Gastroesophageal sphincter (tissue), 4 donors: ENCODE results near the gene TMEM145. TPM values are rescaled to one million over a fixed set of nuclear protein-coding genes. Genes with fewer than 3 reads are reported as not detected.

ENCODE experiments used
- ATAC-seq: fragments of 150-250 bp; one replicate; pipeline ENCODE4 v1.9.1; 2016; ENCODE audit warnings: mild to moderate bottlenecking, moderate library complexity
- H3K27ac ChIP-seq, 4 donors: fragments of 200-600 bp; sonication (generic) in 3 of 4; 1 replicate in 3 of 4; 2 replicates in 1 of 4; pipeline ENCODE4 v1.5.1; 2016 to 2019
- H3K27me3 ChIP-seq: fragments of 200-600 bp; sonication (generic); one replicate; pipeline ENCODE4 v1.5.1; 2019
- H3K36me3 ChIP-seq, 2 donors: fragments of 200-600 bp; sonication (generic); one replicate each; pipeline ENCODE4 v1.5.1; 2019; ENCODE audit warnings: control low read depth in 1 of 2
- H3K4me1 ChIP-seq, 3 donors: fragments of 200-600 bp; sonication (generic); 1 replicate in 2 of 3; 2 replicates in 1 of 3; pipeline ENCODE4 v1.5.1; 2016 to 2019; ENCODE audit warnings: control low read depth in 2 of 3
- H3K4me3 ChIP-seq, 2 donors: fragments of 200-600 bp; sonication (generic); one replicate each; pipeline ENCODE4 v1.5.1; 2019; ENCODE audit warnings: mild to moderate bottlenecking in 1 of 2, moderate library complexity in 1 of 2
- H3K9me3 ChIP-seq, 3 donors: fragments of 200-600 bp; sonication (generic); one replicate each; pipeline ENCODE4 v1.5.1; 2017 to 2019; ENCODE audit warnings: control low read depth in 2 of 3
- EP300 ChIP-seq: sonication (generic); formaldehyde crosslinking; IDR thresholded peaks from one replicate; pipeline ENCODE4 v1.6.1; 2017; ENCODE audit warnings: antibody characterized with exemption, mild to moderate bottlenecking
- POLR2A ChIP-seq, 2 donors: fragments of 450-650 bp; IDR thresholded peaks; one replicate each; pipeline ENCODE4 v1.6.1; 2017; ENCODE audit warnings: antibody characterized with exemption in 2 of 2, mild to moderate bottlenecking in 2 of 2, moderate library complexity in 1 of 2
- POLR2AphosphoS5 ChIP-seq: sonication (generic); formaldehyde crosslinking; IDR thresholded peaks from one replicate; pipeline ENCODE4 v1.6.1; 2017; ENCODE audit warnings: antibody characterized with exemption
- WGBS, 2 donors: methylation state at CpG; one replicate each; pipeline ENCODE4 v1.1.5; 2018; ENCODE audit warnings: low coverage in 1 of 2; 5-methylcytosine and 5-hydroxymethylcytosine counted together
- total RNA-seq, 4 donors: library from RNA; depleted of rRNA; stranded (reverse); fragments of >200 nt; gene quantifications; one replicate each; pipeline ENCODE4 v1.1.0, GENCODE V29; 2016
- TF ChIP-seq, protein P1 (sequence below), 4 experiments: fragments of 200-600 bp in 2 of 4; fragments of 450-650 bp in 2 of 4; sonication (generic) in 1 of 4; IDR thresholded peaks; one replicate each; pipeline ENCODE4 v1.5.1; 2017 to 2019; ENCODE audit warnings: antibody characterized with exemption in 4 of 4, mild to moderate bottlenecking in 2 of 4, moderate library complexity in 2 of 4

Gene TMEM145
- total RNA-seq, 4 donors from 2014 or later = 0.27 TPM; not detected in 3

DNA sequence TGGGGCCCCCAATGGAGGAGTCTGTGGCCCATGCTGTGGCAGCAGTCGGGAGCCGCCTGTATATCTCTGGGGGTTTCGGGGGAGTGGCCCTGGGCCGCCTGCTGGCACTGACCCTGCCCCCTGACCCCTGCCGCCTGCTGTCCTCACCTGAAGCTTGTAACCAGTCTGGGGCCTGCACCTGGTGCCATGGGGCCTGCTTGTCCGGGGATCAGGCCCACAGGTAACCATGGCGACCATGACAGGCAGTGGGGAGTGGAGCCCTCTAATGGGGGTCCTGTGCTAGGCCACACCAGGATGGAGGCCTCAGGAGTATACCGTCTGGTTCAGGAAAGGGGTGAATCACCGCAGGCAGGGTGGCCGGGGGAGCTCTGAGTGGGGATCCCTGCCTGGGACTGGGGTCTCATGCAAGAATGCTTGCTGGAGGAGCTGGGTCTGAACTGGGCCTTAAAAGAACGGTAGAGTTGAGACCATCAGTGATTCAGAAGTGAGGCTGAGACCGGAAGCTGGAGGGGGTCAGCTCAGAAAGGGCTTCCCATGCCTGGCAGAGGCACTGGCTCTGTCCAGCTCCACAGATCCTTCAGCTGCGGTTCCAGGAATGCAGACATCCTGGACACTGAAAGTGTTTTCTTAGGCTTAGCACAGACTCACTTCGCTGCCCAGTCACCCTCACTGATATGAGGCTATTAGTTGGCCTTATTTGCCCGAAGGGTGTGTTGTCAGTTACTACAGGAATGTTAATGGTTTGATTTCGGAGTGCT is 47.9 kb downstream of the TMEM145 start:
- Histone ChIP-seq H3K4me1 (peaks cover 0 to 15% (median 0%) of the 10 kb centered on the region in 3 donors), H3K4me3 (no peak overlapping the region), H3K9me3 (no peaks in the 10 kb centered on the region), H3K27me3 (no peaks in the 10 kb centered on the region), H3K27ac (no peak overlapping the region), H3K36me3 (peaks cover 0 to 85% of the 10 kb centered on the region in 2 donors)
- TF ChIP-seq POLR2AphosphoS5 = no peak
- TF ChIP-seq EP300 = no peak
- TF ChIP-seq, protein P1, sequence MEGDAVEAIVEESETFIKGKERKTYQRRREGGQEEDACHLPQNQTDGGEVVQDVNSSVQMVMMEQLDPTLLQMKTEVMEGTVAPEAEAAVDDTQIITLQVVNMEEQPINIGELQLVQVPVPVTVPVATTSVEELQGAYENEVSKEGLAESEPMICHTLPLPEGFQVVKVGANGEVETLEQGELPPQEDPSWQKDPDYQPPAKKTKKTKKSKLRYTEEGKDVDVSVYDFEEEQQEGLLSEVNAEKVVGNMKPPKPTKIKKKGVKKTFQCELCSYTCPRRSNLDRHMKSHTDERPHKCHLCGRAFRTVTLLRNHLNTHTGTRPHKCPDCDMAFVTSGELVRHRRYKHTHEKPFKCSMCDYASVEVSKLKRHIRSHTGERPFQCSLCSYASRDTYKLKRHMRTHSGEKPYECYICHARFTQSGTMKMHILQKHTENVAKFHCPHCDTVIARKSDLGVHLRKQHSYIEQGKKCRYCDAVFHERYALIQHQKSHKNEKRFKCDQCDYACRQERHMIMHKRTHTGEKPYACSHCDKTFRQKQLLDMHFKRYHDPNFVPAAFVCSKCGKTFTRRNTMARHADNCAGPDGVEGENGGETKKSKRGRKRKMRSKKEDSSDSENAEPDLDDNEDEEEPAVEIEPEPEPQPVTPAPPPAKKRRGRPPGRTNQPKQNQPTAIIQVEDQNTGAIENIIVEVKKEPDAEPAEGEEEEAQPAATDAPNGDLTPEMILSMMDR (IDR thresholded peaks at IDR 0.05) = no peak
- no peak for TF ChIP-seq POLR2A (IDR thresholded peaks at IDR 0.05)
- ATAC-seq = no peak
- 87% methylated on average over 4 of the region's 16 CpGs; no CpG with 5 or more reads in 1 of the 2 donors for WGBS, 2 donors

DNA sequence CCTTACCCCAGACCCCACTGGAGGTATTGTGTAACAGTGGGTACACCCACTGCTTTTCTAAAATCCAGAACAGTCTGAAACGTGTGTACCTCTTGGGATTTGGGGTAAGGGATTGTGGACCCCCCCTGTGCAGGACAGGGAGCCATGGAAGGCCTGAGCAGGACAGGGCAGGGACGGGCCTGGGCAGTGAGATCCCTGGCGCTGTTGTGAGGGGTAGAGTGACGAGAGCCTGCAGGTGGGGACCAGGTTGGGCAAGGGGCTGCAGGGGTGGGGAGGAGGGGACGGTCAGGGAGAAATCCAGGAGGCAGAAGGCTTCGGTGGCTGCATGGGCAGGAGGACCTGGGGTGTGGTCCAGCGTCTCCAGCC is 48.4 kb downstream of the TMEM145 start:
- no peaks in the 10 kb centered on the region for H3K27me3 ChIP-seq
- H3K4me3 ChIP-seq = no peak overlapping the region
- no peak for TF ChIP-seq EP300
- TF ChIP-seq, protein P1 (IDR thresholded peaks at IDR 0.05) = no peak
- no peak for TF ChIP-seq POLR2A (IDR thresholded peaks at IDR 0.05)
- no peak for TF ChIP-seq POLR2AphosphoS5
- H3K4me1 ChIP-seq = peaks cover 0 to 21% (median 4%) of the 10 kb centered on the region in 3 donors
- ATAC-seq = no peak
- 78 to 100% methylated on average over 2 of the region's 7 CpGs for WGBS, 2 donors
- no peaks in the 10 kb centered on the region for H3K9me3 ChIP-seq
- peaks cover 0 to 82% of the 10 kb centered on the region in 2 donors for H3K36me3 ChIP-seq
- no peak overlapping the region for H3K27ac ChIP-seq

DNA sequence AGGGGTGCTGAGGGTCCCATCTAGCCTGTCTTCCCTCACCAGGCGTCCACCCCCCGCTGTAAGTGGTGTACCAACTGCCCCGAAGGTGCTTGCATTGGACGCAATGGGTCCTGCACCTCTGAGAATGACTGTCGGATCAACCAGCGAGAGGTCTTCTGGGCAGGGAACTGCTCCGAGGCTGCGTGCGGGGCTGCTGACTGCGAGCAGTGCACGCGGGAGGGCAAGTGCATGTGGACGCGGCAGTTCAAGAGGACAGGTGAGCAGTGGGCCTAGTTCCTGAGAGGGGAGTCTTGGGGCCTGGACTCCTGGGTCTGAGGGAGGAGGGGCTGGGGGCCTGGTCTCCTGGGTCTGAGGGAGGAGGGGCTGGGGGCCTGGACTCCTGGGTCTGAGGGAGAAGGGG is 49.2 kb downstream of the TMEM145 start:
- H3K27me3 ChIP-seq = no peaks in the 10 kb centered on the region
- H3K36me3 ChIP-seq = peaks cover 0 to 75% of the 10 kb centered on the region in 2 donors
- H3K4me1 ChIP-seq = peaks cover 0 to 27% (median 6%) of the 10 kb centered on the region in 3 donors
- no peak overlapping the region for H3K4me3 ChIP-seq
- no peaks in the 10 kb centered on the region for H3K9me3 ChIP-seq
- no peak for TF ChIP-seq POLR2AphosphoS5
- TF ChIP-seq EP300 = no peak
- TF ChIP-seq, protein P1 (IDR thresholded peaks at IDR 0.05) = no peak
- TF ChIP-seq POLR2A (IDR thresholded peaks at IDR 0.05) = no peak
- H3K27ac ChIP-seq = no peak overlapping the region
- 90 to 100% methylated on average over 2 to 3 of the region's 14 CpGs for WGBS, 2 donors
- ATAC-seq = no peak

DNA sequence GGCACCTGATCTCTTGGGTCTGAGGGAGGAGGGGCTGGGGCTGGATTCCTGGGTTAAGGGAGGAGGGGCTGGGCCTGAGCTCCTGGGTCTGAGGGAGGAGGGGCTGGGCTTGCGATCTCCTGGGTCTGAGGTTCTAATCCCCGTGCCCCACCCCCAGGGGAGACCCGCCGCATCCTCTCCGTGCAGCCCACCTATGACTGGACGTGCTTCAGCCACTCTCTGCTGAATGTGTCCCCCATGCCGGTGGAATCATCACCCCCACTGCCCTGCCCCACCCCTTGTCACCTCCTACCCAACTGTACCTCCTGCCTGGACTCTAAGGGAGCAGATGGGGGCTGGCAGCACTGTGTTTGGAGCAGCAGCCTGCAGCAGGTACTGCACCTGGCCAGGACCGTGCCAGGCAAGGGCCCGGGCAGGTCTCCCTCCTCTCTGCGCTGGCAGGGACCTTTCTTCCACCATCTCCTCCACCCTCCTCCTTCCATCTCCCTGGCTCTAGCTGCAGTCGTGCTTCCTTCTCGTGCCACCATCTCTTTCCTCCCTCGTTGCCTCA is 49.9 kb downstream of the TMEM145 start:
- Histone ChIP-seq H3K9me3 (no peaks in the 10 kb centered on the region), H3K27me3 (no peaks in the 10 kb centered on the region), H3K27ac (no peak overlapping the region), H3K4me3 (no peak overlapping the region), H3K4me1 (peaks cover 0 to 27% (median 6%) of the 10 kb centered on the region in 3 donors), H3K36me3 (peaks cover 0 to 69% of the 10 kb centered on the region in 2 donors)
- no peak for ATAC-seq
- TF ChIP-seq POLR2A (IDR thresholded peaks at IDR 0.05) = no peak
- no peak for TF ChIP-seq POLR2AphosphoS5
- TF ChIP-seq, protein P1 (IDR thresholded peaks at IDR 0.05) = no peak
- no peak for TF ChIP-seq EP300
- 89 to 91% methylated on average over 4 to 7 of the region's 13 CpGs for WGBS, 2 donors
